Stomach smooth muscle (tissue), 2 donors: ENCODE data around the gene COL8A2.

Experiments used
- H3K27ac ChIP-seq: one replicate; pipeline ENCODE4 v1.7.0; 2013; ENCODE audit warnings: mild to moderate bottlenecking, low read length, inconsistent platforms
- H3K27me3 ChIP-seq, 2 donors: one replicate each; pipeline ENCODE4 v1.7.0; 2013; ENCODE audit warnings: low read length in 2 of 2; ENCODE audit not compliant: insufficient read depth in 2 of 2, control insufficient read depth in 1 of 2
- H3K36me3 ChIP-seq, 2 donors: one replicate each; pipeline ENCODE4 v1.7.0; 2013; ENCODE audit warnings: low read length in 2 of 2; ENCODE audit not compliant: control insufficient read depth in 2 of 2, insufficient read depth in 2 of 2
- H3K4me1 ChIP-seq: one replicate; pipeline ENCODE4 v1.7.0; 2013; ENCODE audit warnings: low read length; ENCODE audit not compliant: control insufficient read depth, insufficient read depth
- H3K4me3 ChIP-seq, 2 donors: one replicate each; pipeline ENCODE4 v1.7.0; 2013; ENCODE audit warnings: low read length in 2 of 2
- H3K9ac ChIP-seq, 2 donors: one replicate each; pipeline ENCODE4 v1.7.0; 2013; ENCODE audit warnings: low read length in 2 of 2, mild to moderate bottlenecking in 1 of 2
- H3K9me3 ChIP-seq, 2 donors: one replicate each; pipeline ENCODE4 v1.7.0; 2013; ENCODE audit warnings: low read length in 2 of 2; ENCODE audit not compliant: control insufficient read depth in 2 of 2
- donor health status: healthy.
- donor health status: Pancreatic carcinoma.

COL8A2 gene

DNA sequence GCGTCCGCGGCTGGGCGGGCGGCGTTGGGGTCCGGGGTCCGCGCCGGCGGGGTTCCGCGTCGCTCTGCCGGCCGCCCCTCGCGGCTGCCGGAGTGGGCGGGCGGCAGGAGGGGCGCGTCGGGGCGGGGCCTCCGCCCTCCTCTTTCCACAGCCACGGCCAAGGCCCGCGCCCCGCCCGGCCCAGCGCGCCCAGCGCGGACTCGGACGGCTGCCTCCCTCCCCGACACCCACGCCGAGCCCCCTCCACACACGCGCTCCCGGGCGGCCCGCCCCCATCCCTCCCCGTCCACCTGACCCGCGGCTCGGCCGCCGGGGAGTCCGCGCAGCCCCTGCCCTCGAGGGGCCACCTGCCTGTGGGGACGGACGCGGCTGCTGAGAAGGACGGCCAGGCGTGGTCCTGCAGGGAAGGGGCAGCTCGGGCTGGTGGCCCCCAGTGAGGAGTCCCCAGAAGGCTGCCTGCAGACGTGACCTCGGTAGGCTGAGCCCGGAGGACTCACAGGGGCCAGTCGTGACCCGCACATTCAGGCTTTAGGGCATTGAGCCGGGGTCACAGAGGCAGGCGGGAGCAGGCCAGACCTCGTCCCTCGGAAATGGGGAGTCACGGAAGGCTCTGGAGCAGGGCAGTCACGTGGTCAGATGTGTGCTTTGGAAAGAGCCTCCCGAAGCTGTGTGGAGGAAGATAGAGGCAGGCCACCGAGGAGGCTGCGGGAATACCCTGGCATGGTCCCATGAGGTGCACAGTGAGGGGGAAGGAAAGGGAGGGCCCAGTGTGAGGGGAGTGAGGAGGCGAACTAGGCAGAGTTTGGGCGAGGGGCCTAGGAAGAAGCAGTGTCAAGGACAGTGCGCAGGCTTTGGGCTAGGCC, at the start of gene COL8A2:
TSS of gene COL8A2 (minus strand) at position 94 of the 863 bp plus-strand sequence. CDS start 24,980 bp downstream, outside the sequence.
- peaks cover 29% of the 10 kb centered on the region for H3K4me1 ChIP-seq
- peak within 1 kb of the TSS; percentile 22 to 42 for H3K9ac ChIP-seq
- no peaks in the 10 kb centered on the region for H3K27me3 ChIP-seq
- peak within 1 kb of the TSS; percentile 24 for H3K27ac ChIP-seq
- H3K36me3 ChIP-seq, result no peaks in the 10 kb centered on the region
- H3K4me3 ChIP-seq, result peak within 1 kb of the TSS; percentile 35 to 73
- no peaks in the 10 kb centered on the region for H3K9me3 ChIP-seq

DNA sequence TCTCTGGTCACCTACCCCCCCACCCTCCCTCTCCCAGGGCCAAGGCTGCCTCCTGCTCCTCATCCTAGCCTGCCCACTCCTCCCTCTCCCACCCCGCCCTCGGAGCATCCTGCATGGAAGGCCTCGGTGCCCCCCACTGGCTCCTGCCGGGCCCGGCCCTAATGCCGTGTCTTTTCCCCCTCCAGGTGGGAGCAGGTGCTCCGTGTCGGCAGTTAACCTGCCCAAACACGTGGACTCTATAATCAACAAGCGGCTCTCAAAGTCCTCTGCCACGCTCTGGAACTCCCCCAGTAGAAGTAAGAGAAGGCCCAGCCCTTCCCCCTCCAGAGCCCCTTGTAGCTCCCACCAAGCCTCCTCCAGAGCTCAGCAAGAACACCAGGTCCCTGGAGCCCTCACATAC, 49.7 kb upstream of the COL8A2 start:
- Histone ChIP-seq H3K4me1 (peaks cover 83% of the 10 kb centered on the region), H3K4me3 (no peak overlapping the region), H3K9me3 (no peaks in the 10 kb centered on the region), H3K36me3 (peaks cover 58 to 67% of the 10 kb centered on the region in 2 donors), H3K27me3 (no peaks in the 10 kb centered on the region), H3K27ac (peak overlapping the region; percentile 77), H3K9ac (no peak overlapping the region)

DNA sequence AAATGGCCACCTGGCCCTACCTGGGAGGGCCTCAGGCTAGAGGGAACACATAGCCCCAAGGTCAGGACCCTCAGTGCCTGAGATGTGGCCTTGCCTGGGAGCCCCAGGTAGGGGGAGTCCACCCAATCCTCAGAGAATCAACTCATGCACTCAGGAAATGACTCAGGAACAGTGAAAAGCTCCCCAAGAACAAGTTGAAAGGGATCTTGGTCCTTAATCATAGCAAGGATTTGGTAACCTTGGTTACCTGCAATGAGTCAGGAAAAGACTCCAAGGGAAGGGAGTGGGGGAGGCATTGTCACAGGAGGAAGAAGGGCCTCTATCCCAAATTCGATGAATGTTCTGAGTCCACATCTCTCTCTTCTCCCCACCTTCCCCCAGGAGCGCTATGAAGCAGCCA, 48.0 kb upstream of the COL8A2 start:
- no peak overlapping the region for H3K4me3 ChIP-seq
- H3K9me3 ChIP-seq, result no peaks in the 10 kb centered on the region
- H3K27ac ChIP-seq, result peak overlapping the region; percentile 66
- H3K4me1 ChIP-seq, result peaks cover 80% of the 10 kb centered on the region
- no peaks in the 10 kb centered on the region for H3K27me3 ChIP-seq
- H3K9ac ChIP-seq, result no peak overlapping the region
- peaks cover 55 to 60% of the 10 kb centered on the region in 2 donors for H3K36me3 ChIP-seq

DNA sequence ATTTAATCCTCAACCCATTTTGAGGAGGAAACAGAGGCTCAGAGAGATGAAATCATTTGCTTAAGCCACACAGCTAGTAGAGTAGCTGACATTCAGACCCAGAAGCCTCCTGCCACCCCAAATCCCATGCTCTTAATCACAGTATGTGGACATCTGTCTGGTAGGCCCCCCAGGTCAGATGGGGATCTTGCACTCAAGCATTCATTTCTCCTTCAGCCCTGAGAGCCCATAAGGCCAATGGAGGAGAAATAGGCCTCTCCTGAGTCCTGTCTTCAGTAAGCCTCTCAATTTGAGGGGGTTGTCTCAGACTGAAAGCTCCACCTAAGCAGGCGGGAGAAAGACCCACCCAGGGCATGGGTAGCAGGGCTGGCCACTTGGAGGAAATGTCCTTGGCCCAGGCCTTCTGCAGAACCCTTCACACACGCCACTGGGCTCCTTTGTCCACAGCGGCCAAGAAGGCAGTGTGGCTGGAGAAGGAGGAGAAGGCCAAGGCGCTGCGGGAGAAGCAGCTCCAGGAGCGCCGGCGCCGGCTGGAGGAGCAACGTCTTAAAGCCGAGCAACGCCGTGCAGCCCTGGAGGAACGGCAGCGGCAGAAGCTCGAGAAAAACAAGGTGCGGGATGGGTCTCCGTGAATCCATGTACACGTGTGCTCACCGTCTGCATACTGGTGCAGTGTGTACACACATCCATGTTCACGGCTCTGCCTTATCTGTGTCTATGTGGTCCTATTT, 47.2 kb upstream of the COL8A2 start:
- Histone ChIP-seq H3K9ac (peak overlapping the region in 1 of 2 donors; percentile 5), H3K4me3 (no peak overlapping the region), H3K27me3 (no peaks in the 10 kb centered on the region), H3K9me3 (no peaks in the 10 kb centered on the region), H3K4me1 (peaks cover 84% of the 10 kb centered on the region), H3K27ac (peak overlapping the region; percentile 66), H3K36me3 (peaks cover 52 to 60% of the 10 kb centered on the region in 2 donors)

DNA sequence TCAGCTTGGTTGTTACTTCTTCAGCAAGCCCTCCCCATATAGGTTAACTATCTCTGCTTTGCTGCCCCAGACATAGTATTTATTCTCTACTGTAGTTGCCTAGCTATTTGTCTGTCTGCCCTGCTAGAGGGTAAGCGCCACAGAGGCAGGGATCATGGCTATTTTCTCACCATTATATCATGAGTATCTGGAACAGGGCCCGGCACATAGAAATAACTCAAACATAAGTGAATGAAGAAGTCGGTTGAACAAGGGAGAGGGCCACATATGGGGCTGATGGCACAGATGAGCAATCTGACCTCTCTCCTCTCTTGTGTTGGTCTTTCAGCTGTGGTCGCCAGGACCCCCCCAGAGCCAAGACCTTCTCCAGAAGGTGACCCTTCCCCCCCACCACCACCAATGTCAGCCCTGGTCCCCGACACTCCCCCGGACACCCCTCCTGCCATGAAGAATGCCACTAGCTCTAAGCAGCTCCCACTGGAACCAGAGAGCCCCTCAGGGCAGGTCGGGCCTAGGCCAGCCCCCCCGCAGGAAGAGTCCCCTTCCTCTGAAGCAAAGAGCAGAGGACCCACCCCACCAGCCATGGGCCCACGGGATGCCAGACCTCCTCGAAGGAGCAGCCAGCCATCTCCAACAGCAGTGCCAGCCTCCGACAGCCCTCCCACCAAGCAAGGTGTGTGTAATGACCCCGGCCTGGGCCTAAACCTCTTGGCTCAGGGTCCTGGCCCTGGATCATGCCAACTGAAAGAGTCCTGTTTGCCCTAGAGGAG, 45.8 kb upstream of the COL8A2 start:
- Histone ChIP-seq H3K27ac (peak overlapping the region; percentile 66), H3K4me1 (peaks cover 81% of the 10 kb centered on the region), H3K9ac (peak overlapping the region in 1 of 2 donors; percentile 60), H3K4me3 (no peak overlapping the region), H3K9me3 (no peaks in the 10 kb centered on the region), H3K36me3 (peaks cover 45 to 57% of the 10 kb centered on the region in 2 donors), H3K27me3 (no peaks in the 10 kb centered on the region)

DNA sequence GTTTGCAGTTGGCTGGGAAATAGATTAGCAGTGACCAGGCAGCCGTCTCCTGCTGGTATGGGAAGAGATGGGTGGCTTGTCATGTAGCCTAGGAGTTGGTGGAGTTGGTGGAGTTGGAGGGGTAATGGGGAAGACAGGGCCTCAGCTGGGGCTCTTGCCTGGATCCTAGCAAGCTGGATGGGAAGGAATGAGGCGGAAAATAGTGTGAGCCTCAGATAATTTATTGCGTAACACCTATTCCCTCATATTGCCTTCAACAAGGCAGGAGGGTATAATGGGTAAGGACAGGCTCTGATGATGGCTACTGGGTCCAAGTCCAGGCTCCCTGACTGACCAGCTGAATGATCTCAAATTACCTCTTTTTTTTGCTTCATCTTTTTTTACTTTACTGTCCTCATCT, 43.5 kb upstream of the COL8A2 start:
- Histone ChIP-seq H3K27me3 (no peaks in the 10 kb centered on the region), H3K4me1 (peaks cover 66% of the 10 kb centered on the region), H3K36me3 (peaks cover 31 to 40% of the 10 kb centered on the region in 2 donors), H3K27ac (no peak overlapping the region), H3K9ac (no peak overlapping the region), H3K9me3 (no peaks in the 10 kb centered on the region), H3K4me3 (no peak overlapping the region)

DNA sequence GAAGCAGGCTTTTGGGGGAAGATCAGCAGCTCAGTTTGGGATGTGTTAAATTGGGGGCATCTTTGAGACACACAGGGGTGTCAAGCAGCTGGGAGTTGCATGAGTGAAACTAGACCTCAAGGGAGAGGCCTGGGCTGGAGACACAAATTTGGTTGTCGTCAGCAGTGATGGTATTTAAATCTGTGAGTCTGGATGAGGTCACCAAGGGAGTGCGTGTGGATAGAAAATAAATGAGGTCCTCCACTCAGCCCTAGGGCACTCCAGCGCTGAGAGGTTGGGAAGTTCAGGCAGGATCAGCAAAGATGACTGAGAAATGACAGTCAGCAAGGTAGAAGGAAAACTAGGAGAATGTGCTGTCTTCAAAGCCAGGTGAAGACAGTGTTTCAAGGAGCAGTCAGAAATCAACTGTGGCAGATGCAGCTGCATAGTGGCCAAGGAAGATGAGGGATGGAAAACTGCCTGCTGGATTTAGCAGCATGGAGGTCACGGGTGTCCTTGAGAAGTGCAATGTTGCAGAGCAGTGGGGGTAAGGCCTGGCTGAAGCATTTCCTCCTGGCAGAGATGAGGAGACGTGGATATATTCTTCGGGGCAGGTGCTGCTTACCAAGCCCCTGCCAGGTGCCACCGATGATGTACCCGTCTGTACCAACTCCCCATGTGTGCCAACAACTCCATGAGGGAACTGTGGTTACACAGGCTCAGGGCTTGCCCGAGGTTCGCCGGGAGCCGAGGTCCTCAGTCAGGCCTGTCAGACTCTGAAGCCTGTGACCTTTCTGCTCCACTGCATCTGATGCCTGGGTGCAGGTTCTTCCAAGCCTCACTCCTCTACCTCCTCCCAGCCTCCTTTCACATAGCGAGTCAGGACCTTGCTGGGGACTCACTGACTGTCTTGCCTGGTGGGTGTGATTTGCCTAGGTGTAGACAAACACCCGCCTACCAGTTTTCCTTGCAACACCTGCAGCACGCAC, 42.2 kb upstream of the COL8A2 start:
- Histone ChIP-seq H3K4me1 (peaks cover 68% of the 10 kb centered on the region), H3K27me3 (no peaks in the 10 kb centered on the region), H3K9me3 (no peaks in the 10 kb centered on the region), H3K4me3 (no peak overlapping the region), H3K27ac (peak overlapping the region; percentile 66), H3K9ac (peak overlapping the region; percentile 47 to 64), H3K36me3 (peaks cover 20 to 27% of the 10 kb centered on the region in 2 donors)

DNA sequence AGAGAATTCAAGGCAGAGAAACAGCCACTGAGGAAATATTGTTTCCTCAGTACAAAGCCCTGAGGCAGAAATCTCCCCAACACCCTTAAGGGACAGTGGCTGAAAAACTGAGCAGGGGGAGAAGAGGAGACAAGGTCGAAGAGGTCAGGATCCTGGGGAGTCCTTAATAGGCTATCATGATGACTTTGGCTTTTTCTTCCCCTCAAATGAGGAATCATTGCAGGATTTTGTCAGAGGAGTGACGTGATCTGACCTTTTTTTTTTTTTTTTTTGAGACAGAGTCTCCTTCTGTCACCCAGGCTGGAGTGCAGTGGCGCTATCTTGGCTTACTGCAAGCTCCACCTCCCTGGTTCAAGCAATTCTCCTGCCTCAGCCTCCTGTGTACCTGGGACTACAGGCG, 41.1 kb upstream of the COL8A2 start:
- Histone ChIP-seq H3K4me1 (peaks cover 73% of the 10 kb centered on the region), H3K27ac (peak overlapping the region; percentile 66), H3K9ac (no peak overlapping the region), H3K9me3 (no peaks in the 10 kb centered on the region), H3K27me3 (no peaks in the 10 kb centered on the region), H3K4me3 (no peak overlapping the region), H3K36me3 (peaks cover 15 to 19% of the 10 kb centered on the region in 2 donors)

DNA sequence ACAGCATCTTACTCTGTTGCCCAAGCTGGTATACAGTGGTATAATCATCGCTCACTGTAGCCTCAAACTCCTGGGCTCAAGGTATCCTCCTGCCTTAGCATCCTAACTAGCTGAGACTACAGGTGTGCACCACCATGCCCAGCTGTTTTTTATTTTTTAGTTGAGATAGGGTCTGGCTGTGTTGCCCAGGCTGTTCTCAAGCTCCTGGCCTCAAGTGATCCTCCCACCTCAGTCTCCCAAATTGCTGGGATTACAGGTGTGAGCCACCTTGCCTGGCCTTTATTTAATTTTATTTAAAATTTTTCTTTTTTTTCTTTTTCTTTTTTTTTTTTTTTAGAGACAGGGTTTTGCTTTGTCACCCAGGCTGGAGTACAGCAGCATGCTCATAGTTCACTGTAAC, 40.1 kb upstream of the COL8A2 start:
- peaks cover 6 to 11% of the 10 kb centered on the region in 2 donors for H3K36me3 ChIP-seq
- H3K27ac ChIP-seq, result no peak overlapping the region
- H3K4me1 ChIP-seq, result peaks cover 73% of the 10 kb centered on the region
- H3K27me3 ChIP-seq, result no peaks in the 10 kb centered on the region
- H3K9me3 ChIP-seq, result no peaks in the 10 kb centered on the region
- no peak overlapping the region for H3K9ac ChIP-seq
- no peak overlapping the region for H3K4me3 ChIP-seq
